GM12878 (cell line): ENCODE data around the gene MTFMT. TPM values are rescaled to one million over a fixed set of nuclear protein-coding genes. Genes with fewer than 3 reads are reported as not detected.

Source experiments
- ATAC-seq: fragments of 200-7000 bp; cut with Tn5 transposase; 3 replicates; pipeline ENCODE4 v1.9.1; 2020; ENCODE audit warnings: mild to moderate bottlenecking, moderate library complexity
- BruUV-seq: library from RNA; stranded (reverse); fragments of 400-500 nt; replicated peaks from 2 replicates; lab custom pipeline; 2021; lab: Mats Ljungman, UMichigan
- CTCF ChIA-PET: fragments of 300-600 bp; sonication (Branson Sonifier 250); formaldehyde crosslinking; extraction: SDS; loops from one replicate; lab custom pipeline; 2021; ENCODE audit warnings: inconsistent platforms; lab: Yijun Ruan, JAX
- POLR2A ChIA-PET: fragments of 350-600 bp; formaldehyde crosslinking; extraction: SDS; loops from one replicate; lab custom pipeline; 2021; ENCODE audit warnings: inconsistent platforms; lab: Charles Lee
- RAD21 ChIA-PET: fragments of 300-600 bp; sonication (Branson Sonifier 250); formaldehyde crosslinking; loops from one replicate; lab custom pipeline; 2023; ENCODE audit warnings: antibody characterized with exemption; ENCODE audit not compliant: unreplicated experiment; lab: Charles Lee
- SMC1A ChIA-PET: fragments of 300-600 bp; sonication (Branson Sonifier 250); formaldehyde crosslinking; loops from one replicate; lab custom pipeline; 2023; ENCODE audit not compliant: unreplicated experiment, uncharacterized antibody; lab: Charles Lee
- DNase-seq: peaks from one replicate; pipeline ENCODE4 v3.0.0-alpha.2; 2011; ENCODE audit warnings: low read depth, low spot score
- FAIRE-seq: peaks from 3 replicates; lab custom pipeline; 2011; peaks lifted over from hg19 to GRCh38; lab: Jason Lieb, UNC
- H2AFZ ChIP-seq: 2 replicates; pipeline ENCODE4 v1.6.0; 2011; ENCODE audit warnings: low read depth, low read length, control low read depth; ENCODE audit not compliant: control insufficient read depth
- H3K27ac ChIP-seq: 2 replicates; pipeline ENCODE4 v1.5.1; 2011; ENCODE audit warnings: control low read depth; ENCODE audit not compliant: control insufficient read depth, insufficient read depth
- H3K27me3 ChIP-seq, 2 experiments: replicated peaks in 1 of 2; 2 replicates each; pipeline versions ENCODE4 v1.6.0 to v1.6.1; 2011; ENCODE audit warnings: low read length in 1 of 2; ENCODE audit not compliant: control insufficient read depth in 2 of 2, insufficient read depth in 2 of 2
- H3K36me3 ChIP-seq, 2 experiments: 2 replicates each; pipeline ENCODE4 v1.5.1; 2011; ENCODE audit warnings: low read length in 1 of 2; ENCODE audit not compliant: control insufficient read depth in 2 of 2, insufficient read depth in 2 of 2
- H3K4me1 ChIP-seq: 2 replicates; pipeline ENCODE4 v1.6.1; 2011; ENCODE audit warnings: mild to moderate bottlenecking, low read length, moderate library complexity, mixed read lengths; ENCODE audit not compliant: control insufficient read depth, insufficient read depth
- H3K4me2 ChIP-seq: 2 replicates; pipeline ENCODE4 v1.6.0; 2011; ENCODE audit warnings: control low read depth; ENCODE audit not compliant: control insufficient read depth, insufficient read depth
- H3K4me3 ChIP-seq: fragments of 200-600 bp; sonication (generic); 2 replicates; pipeline ENCODE4 v1.5.1; 2016
- H3K79me2 ChIP-seq: 2 replicates; pipeline ENCODE4 v1.6.0; 2011; ENCODE audit warnings: low read length; ENCODE audit not compliant: control insufficient read depth, insufficient read depth
- H3K9ac ChIP-seq: 2 replicates; pipeline ENCODE4 v1.8.0; 2011; ENCODE audit warnings: low read length, control low read depth, mixed read lengths; ENCODE audit not compliant: control insufficient read depth, insufficient read depth
- H3K9me3 ChIP-seq: replicated peaks from 3 replicates; pipeline ENCODE4 v1.5.1; 2011; ENCODE audit warnings: mild to moderate bottlenecking, low read length; ENCODE audit not compliant: control insufficient read depth, insufficient read depth
- H4K20me1 ChIP-seq: 2 replicates; pipeline ENCODE4 v1.6.0; 2011; ENCODE audit not compliant: control insufficient read depth, insufficient read depth
- BCL3 ChIP-seq: IDR thresholded peaks from 2 replicates; pipeline ENCODE4 v1.6.1; 2011; ENCODE audit warnings: borderline replicate concordance, low read depth, mild to moderate bottlenecking, moderate library complexity, low read length; ENCODE audit not compliant: insufficient read depth, poor library complexity, severe bottlenecking
- FOXM1 ChIP-seq: IDR thresholded peaks from 2 replicates; pipeline ENCODE4 v1.6.1; 2012; ENCODE audit warnings: low read depth, mild to moderate bottlenecking, inconsistent platforms, low read length, moderate library complexity
- HSF1 ChIP-seq: fragments of 150-350 bp; IDR thresholded peaks from 2 replicates; pipeline ENCODE4 v1.6.1; 2014; ENCODE audit warnings: mild to moderate bottlenecking, low read depth, low read length
- IKZF2 ChIP-seq, 2 experiments: fragments of 450-650 bp; IDR thresholded peaks; 2 replicates each; pipeline ENCODE4 v1.6.1; 2017; ENCODE audit warnings: mild to moderate bottlenecking in 2 of 2, moderate library complexity in 2 of 2
- MEF2B ChIP-seq: fragments of 450-650 bp; IDR thresholded peaks from 2 replicates; pipeline ENCODE4 v1.6.1; 2018; ENCODE audit warnings: mild to moderate bottlenecking, moderate library complexity; ENCODE audit not compliant: partially characterized antibody, poor library complexity, severe bottlenecking
- NRF1 ChIP-seq: conservative IDR thresholded peaks from 2 replicates; pipeline ENCODE4 v1.6.1; 2011; ENCODE audit warnings: mild to moderate bottlenecking, low read depth, low read length, improper control_type of control experiment
- SUPT20H ChIP-seq: IDR thresholded peaks from 2 replicates; pipeline ENCODE4 v1.6.1; 2011; ENCODE audit warnings: low read depth, mild to moderate bottlenecking, low read length, moderate library complexity, borderline replicate concordance; ENCODE audit not compliant: control insufficient read depth
- TARDBP ChIP-seq: IDR thresholded peaks from 2 replicates; pipeline ENCODE4 v1.6.1; 2016; ENCODE audit warnings: borderline replicate concordance
- TCF12 ChIP-seq: IDR thresholded peaks from 2 replicates; pipeline ENCODE4 v1.6.1; 2011; ENCODE audit warnings: low read depth, mild to moderate bottlenecking, low read length
- ZZZ3 ChIP-seq: IDR thresholded peaks from 2 replicates; pipeline ENCODE4 v1.6.1; 2011; ENCODE audit warnings: low read depth; ENCODE audit not compliant: control insufficient read depth, insufficient read length
- WGBS: methylation state at CpG from one replicate; pipeline ENCODE4 v1.1.6; 2016; ENCODE audit warnings: low lambda C conversion rate; ENCODE audit not compliant: insufficient replicate concordance, insufficient coverage; ENCODE audit errors: missing lambda C conversion rate; 5-methylcytosine and 5-hydroxymethylcytosine counted together
- in situ Hi-C: fragments of 300-500 bp; cut with MboI; formaldehyde crosslinking; loops from 9 replicates; pipeline ENCODE4 v1.14.3; 2018; ENCODE audit warnings: mixed read lengths
- intact Hi-C: fragments of 100-400 bp; cut with micrococcal nuclease; formaldehyde crosslinking; loops from one replicate; pipeline ENCODE4 v1.14.2; 2022; ENCODE audit not compliant: unreplicated experiment
- polyA plus RNA-seq, 11 experiments: library from polyadenylated mRNA; depleted of rRNA in 4 of 11; unstranded in 6 of 11; stranded (reverse) in 5 of 11; fragments of >200 nt; fragmentation: Nextera tagmentation in 4 of 11; fragmentation: Illumina TruSeq in 1 of 11; extraction: Ambion mirVana in 4 of 11; extraction: Trizol in 1 of 11; gene quantifications; 1 replicate in 1 of 11; 2 replicates in 10 of 11; pipeline versions ENCODE4 v1.2.1 to v1.2.3, GENCODE V29; 2011 to 2016; ENCODE audit warnings: inconsistent platforms in 2 of 11, missing spikeins in 2 of 11, low read depth in 1 of 11
- total RNA-seq, 4 experiments: library from RNA; depleted of rRNA in 3 of 4; stranded (reverse); fragments of >200 nt in 3 of 4; fragmentation: Illumina TruSeq in 1 of 4; extraction: Trizol in 1 of 4; gene quantifications; 2 replicates each; pipeline versions ENCODE4 v1.2.1 to v1.2.3, GENCODE V29; 2013 to 2021

The MTFMT gene
- total and polyA plus RNA-seq, 10 of the 15 experiments (the other 5 are each of a cell fraction or from before 2014, with no cell fraction given) = 1.7 to 29.8 (median 17.4) TPM

GRCh38 chr15:64979252-64979710 is 50.2 kb downstream of the MTFMT start:
- no peak overlapping the region for H2AFZ ChIP-seq
- intact Hi-C loops = no loop called here
- TF ChIP-seq MEF2B (no peak), IKZF2 (IDR thresholded peaks at IDR 0.05) (no peak), HSF1 (no peak), ZZZ3 (no peak), BCL3 (no peak), TARDBP (no peak), NRF1 (no peak), SUPT20H (no peak), TCF12 (no peak), FOXM1 (no peak)
- H3K27me3 ChIP-seq = no peaks in the 10 kb centered on the region
- H3K9ac ChIP-seq = no peak overlapping the region
- ChIA-PET POLR2A (no interaction called here), CTCF (interaction anchor here (1.7 kb wide), 1 partner anchor 251 kb away, joined by 3 read pairs; no protein-coding TSS in a partner anchor), SMC1A (interaction anchor here (0.5 to 1.3 kb wide), 3 partner anchors 8 to 47 kb away, joined by 3 to 4 read pairs (median 3); no protein-coding TSS in a partner anchor), RAD21 (no interaction called here)
- H3K4me1 ChIP-seq = 0 out of 2 replicates have a peak, but pooled peaks cover 3% of the 10 kb centered on the region
- H3K79me2 ChIP-seq = peaks cover 2% of the 10 kb centered on the region
- no peak overlapping the region for H3K4me3 ChIP-seq
- DNase-seq = no peak
- in situ Hi-C loops = no loop called here
- H3K9me3 ChIP-seq = no peaks in the 10 kb centered on the region
- 94% methylated on average over 7 of the region's 7 CpGs for WGBS
- no TSS peak for BruUV-seq
- H3K36me3 ChIP-seq = peaks cover 0 to 22% of the 10 kb centered on the region in 2 experiments; a peak in 3 of 4 replicates
- H4K20me1 ChIP-seq = no peaks in the 10 kb centered on the region
- no peak overlapping the region for H3K4me2 ChIP-seq
- no peak overlapping the region for H3K27ac ChIP-seq
- ATAC-seq = no peak
- no peak for FAIRE-seq
